ENCODE results near the gene UCP3. TPM values are rescaled to one million over a fixed set of nuclear protein-coding genes. Genes with fewer than 3 reads are reported as not detected.

Gene UCP3
- total and polyA plus RNA-seq, 10 of the 15 experiments (the other 5 are each of a cell fraction or from before 2014, with no cell fraction given) = 0.02 to 1.9 (median 0.94) TPM

GRCh38 chr11:74006743-74007304 lies 2.1 kb downstream of the UCP3 start:
- in situ Hi-C loops (cut with MboI) = no loop called here
- H3K4me3 ChIP-seq = no peak overlapping the region
- POLR2A ChIA-PET = interaction anchor here (1.0 kb wide), 1 partner anchor 10 kb away, joined by 4 read pairs; no protein-coding TSS in a partner anchor
- peaks cover 19% of the 10 kb centered on the region for H3K4me1 ChIP-seq (ENCODE audit: control insufficient read depth, insufficient read depth, low read length)
- DNase-seq (ENCODE audit: low read depth, low spot score) (no peak), FAIRE-seq (no peak), ATAC-seq (no peak)
- SMC1A ChIA-PET (ENCODE audit: uncharacterized antibody, unreplicated experiment) = no interaction called here
- H4K20me1 ChIP-seq (ENCODE audit: control insufficient read depth, insufficient read depth) = no peaks in the 10 kb centered on the region
- RAD21 ChIA-PET (ENCODE audit: unreplicated experiment) = no interaction called here
- 78% methylated on average over 7 of the region's 7 CpGs for WGBS (ENCODE audit: insufficient coverage, insufficient replicate concordance, low lambda C conversion rate, missing lambda C conversion rate)
- H3K9ac ChIP-seq (ENCODE audit: control insufficient read depth, insufficient read depth, low read length) = no peak overlapping the region
- H3K36me3 ChIP-seq (ENCODE audit: control insufficient read depth in 2 of 2, insufficient read depth in 2 of 2, low read length in 1 of 2) = no peaks in the 10 kb centered on the region; a peak in 2 of 4 replicates
- no peaks in the 10 kb centered on the region for H3K27me3 ChIP-seq (replicated peaks in 1 of 2; ENCODE audit: control insufficient read depth in 2 of 2, insufficient read depth in 2 of 2, low read length in 1 of 2)
- H3K27ac ChIP-seq (ENCODE audit: control insufficient read depth, insufficient read depth) = no peak overlapping the region
- intact Hi-C loops (cut with micrococcal nuclease; ENCODE audit: unreplicated experiment) = no loop called here
- no peak overlapping the region for H3K4me2 ChIP-seq (ENCODE audit: control insufficient read depth, insufficient read depth)
- CTCF ChIA-PET = interaction anchor here (1.9 kb wide), 1 partner anchor 41 kb away, joined by 5 read pairs; no protein-coding TSS in a partner anchor
- no TSS peak for BruUV-seq (replicated peaks)
- no peaks in the 10 kb centered on the region for H3K9me3 ChIP-seq (replicated peaks; ENCODE audit: control insufficient read depth, insufficient read depth, low read length)
- no peak for TF ChIP-seq BCL11A (IDR thresholded peaks at IDR 0.05; ENCODE audit: low read depth, low read length)
- TF ChIP-seq CBFB (IDR thresholded peaks at IDR 0.05; ENCODE audit: low read depth) = no peak
- no peak for TF ChIP-seq NBN (IDR thresholded peaks at IDR 0.05)
- no peak for TF ChIP-seq KAT2A (conservative IDR thresholded peaks at IDR 0.05; ENCODE audit: control insufficient read depth, low read depth, low read length)
- no peak for TF ChIP-seq MYB (IDR thresholded peaks at IDR 0.05; ENCODE audit: borderline replicate concordance, low read depth, low read length)
- TF ChIP-seq SMAD5 (IDR thresholded peaks at IDR 0.05; ENCODE audit: low read depth) = no peak
- no peak for TF ChIP-seq IKZF2 (IDR thresholded peaks at IDR 0.05)
- no peak for TF ChIP-seq MXI1 (IDR thresholded peaks at IDR 0.05; ENCODE audit: low read depth, low read length)
- TF ChIP-seq NR2C2 (IDR thresholded peaks at IDR 0.05; ENCODE audit: borderline replicate concordance, control insufficient read depth, insufficient read length, low read depth) = no peak
- no peaks in the 10 kb centered on the region for H3K79me2 ChIP-seq (ENCODE audit: control insufficient read depth, insufficient read depth, low read length)
- no peak overlapping the region for H2AFZ ChIP-seq (ENCODE audit: control insufficient read depth, low read depth, low read length)

Data from GM12878 (cell line).